Measurements from ENCODE around the gene C8G. TPM values are rescaled to one million over a fixed set of nuclear protein-coding genes. Genes with fewer than 3 reads are reported as not detected.

The C8G gene
- polyA plus RNA-seq, 1 donor = 36.0 TPM

DNA sequence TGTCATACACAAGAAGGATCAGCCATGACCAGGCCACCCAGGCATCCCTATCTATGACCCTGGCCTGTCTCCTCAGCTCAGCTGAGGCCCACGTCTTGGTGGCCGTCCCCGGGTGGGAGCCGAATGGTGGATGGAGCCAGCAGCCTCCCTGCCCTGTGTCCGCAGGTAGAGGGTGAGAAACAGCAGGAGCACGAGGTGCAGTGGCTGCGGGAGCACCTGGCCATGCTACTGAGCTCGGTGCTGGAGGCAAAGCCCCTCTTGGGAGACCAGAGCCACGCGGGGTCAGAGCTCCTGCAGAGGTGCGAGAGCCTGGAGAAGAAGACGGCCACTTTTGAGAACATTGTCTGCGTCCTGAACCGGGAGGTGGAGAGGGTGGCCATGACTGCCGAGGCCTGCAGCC lies 25.0 kb upstream of the C8G start:
- WGBS (ENCODE audit: insufficient coverage, low lambda C conversion rate) = 100% methylated on average over 3 of the region's 15 CpGs
- H3K36me3 ChIP-seq (ENCODE audit: control insufficient read depth, insufficient read depth, low read length) = peaks cover 73% of the 10 kb centered on the region
- H3K9me3 ChIP-seq (ENCODE audit: control insufficient read depth, low read depth, low read length) = no peaks in the 10 kb centered on the region
- H3K4me1 ChIP-seq (ENCODE audit: control insufficient read depth, insufficient read depth, low read length) = no peaks in the 10 kb centered on the region
- DNase-seq = no peak
- no peak overlapping the region for H3K27ac ChIP-seq (ENCODE audit: low read length)
- H3K4me3 ChIP-seq (ENCODE audit: low read length) = no peak overlapping the region
- H3K27me3 ChIP-seq (ENCODE audit: control insufficient read depth, insufficient read depth, low read length) = no peaks in the 10 kb centered on the region

DNA sequence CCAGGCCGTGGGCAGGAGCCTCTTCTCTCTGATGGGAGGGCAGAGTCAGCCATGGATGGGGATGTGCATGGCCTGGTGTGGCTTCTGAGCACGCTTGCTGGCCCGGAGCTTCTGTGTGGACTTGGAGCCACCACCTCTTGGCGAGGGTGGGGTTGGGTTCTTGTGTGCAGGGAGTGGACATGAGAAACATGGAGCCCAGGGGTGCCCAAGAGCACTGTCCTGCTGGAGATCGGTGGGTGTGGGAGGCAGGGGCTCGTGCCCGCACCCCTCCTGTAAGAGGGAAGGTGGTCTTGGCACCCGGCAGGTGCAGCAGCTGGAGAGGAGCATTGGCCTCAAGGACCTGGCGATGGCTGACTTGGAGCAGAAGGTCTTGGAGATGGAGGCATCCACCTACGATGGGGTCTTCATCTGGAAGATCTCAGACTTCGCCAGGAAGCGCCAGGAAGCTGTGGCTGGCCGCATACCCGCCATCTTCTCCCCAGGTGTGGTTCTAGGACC lies 24.3 kb upstream of the C8G start:
- H3K4me3 ChIP-seq (ENCODE audit: low read length) = no peak overlapping the region
- H3K27me3 ChIP-seq (ENCODE audit: control insufficient read depth, insufficient read depth, low read length) = no peaks in the 10 kb centered on the region
- H3K4me1 ChIP-seq (ENCODE audit: control insufficient read depth, insufficient read depth, low read length) = no peaks in the 10 kb centered on the region
- no peaks in the 10 kb centered on the region for H3K9me3 ChIP-seq (ENCODE audit: control insufficient read depth, low read depth, low read length)
- no CpG with 5 or more reads among the region's 14 CpGs for WGBS (ENCODE audit: insufficient coverage, low lambda C conversion rate)
- no peak for DNase-seq
- no peak overlapping the region for H3K27ac ChIP-seq (ENCODE audit: low read length)
- H3K36me3 ChIP-seq (ENCODE audit: control insufficient read depth, insufficient read depth, low read length) = peaks cover 73% of the 10 kb centered on the region

DNA sequence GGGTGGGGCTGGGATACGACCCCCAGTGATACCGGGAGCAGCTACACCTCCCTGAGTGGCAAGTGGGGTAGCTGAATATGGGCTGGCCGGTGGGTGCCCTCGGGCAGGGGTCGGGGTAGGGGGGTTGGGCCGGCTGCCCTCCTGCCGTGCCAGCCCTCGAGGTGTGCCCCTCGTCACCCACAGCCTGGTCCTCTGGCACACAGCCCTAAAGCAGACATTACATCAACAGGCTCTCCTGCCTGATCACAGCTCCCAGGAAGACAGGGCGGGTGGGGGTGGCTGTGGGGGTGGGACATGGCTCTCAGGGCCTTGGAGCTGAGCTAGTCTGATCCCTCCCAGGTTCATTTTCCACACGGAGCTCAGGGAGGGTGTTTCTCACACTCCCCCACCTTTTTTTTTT lies 23.7 kb upstream of the C8G start:
- H3K9me3 ChIP-seq (ENCODE audit: control insufficient read depth, low read depth, low read length) = no peaks in the 10 kb centered on the region
- peaks cover 73% of the 10 kb centered on the region for H3K36me3 ChIP-seq (ENCODE audit: control insufficient read depth, insufficient read depth, low read length)
- DNase-seq = no peak
- H3K4me3 ChIP-seq (ENCODE audit: low read length) = no peak overlapping the region
- H3K27me3 ChIP-seq (ENCODE audit: control insufficient read depth, insufficient read depth, low read length) = no peaks in the 10 kb centered on the region
- H3K27ac ChIP-seq (ENCODE audit: low read length) = no peak overlapping the region
- WGBS (ENCODE audit: insufficient coverage, low lambda C conversion rate) = no CpG with 5 or more reads among the region's 11 CpGs
- H3K4me1 ChIP-seq (ENCODE audit: control insufficient read depth, insufficient read depth, low read length) = no peaks in the 10 kb centered on the region

DNA sequence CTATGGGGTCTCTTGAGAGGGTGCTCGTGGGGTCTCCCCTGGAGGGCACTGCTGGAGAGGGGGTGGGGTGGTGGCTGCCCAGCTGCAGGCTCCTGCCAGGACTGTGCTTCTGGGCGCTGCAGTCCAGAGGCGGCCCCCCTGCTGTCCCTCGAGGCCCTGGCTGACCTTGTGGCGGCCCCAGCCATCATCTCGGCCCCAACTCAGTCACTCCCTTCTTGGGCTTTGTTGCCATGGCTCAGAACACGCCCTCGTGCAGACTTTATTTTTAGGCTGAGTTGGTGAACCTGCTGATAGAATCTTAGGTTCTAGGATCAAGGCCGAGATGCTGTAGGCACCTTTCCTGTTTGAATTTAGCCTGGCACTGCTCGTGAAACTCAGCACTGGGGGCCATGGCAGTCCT lies 23.3 kb upstream of the C8G start:
- H3K36me3 ChIP-seq (ENCODE audit: control insufficient read depth, insufficient read depth, low read length) = peaks cover 73% of the 10 kb centered on the region
- H3K4me1 ChIP-seq (ENCODE audit: control insufficient read depth, insufficient read depth, low read length) = no peaks in the 10 kb centered on the region
- H3K27me3 ChIP-seq (ENCODE audit: control insufficient read depth, insufficient read depth, low read length) = no peaks in the 10 kb centered on the region
- no peak overlapping the region for H3K27ac ChIP-seq (ENCODE audit: low read length)
- H3K4me3 ChIP-seq (ENCODE audit: low read length) = no peak overlapping the region
- DNase-seq = no peak
- WGBS (ENCODE audit: insufficient coverage, low lambda C conversion rate) = no CpG with 5 or more reads among the region's 10 CpGs
- H3K9me3 ChIP-seq (ENCODE audit: control insufficient read depth, low read depth, low read length) = no peaks in the 10 kb centered on the region

DNA sequence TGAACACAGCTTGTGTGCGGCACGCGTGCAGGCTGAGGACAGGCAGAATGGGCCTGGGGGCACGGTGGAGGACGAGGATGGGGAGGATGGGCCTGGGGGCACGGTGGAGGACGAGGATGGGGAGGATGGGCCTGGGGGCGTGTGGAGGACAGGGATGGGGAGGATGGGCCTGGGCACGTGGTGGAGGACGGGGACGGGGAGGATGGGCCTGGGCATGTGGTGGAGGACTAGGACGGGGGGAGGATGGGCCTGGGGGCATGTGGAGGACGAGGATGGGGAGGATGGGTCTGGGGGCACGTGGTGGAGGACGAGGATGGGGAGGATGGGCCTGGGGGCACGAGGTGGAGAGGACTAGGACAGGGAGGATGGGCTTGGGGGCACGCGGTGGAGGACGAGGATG lies 22.5 kb upstream of the C8G start:
- DNase-seq = no peak
- H3K9me3 ChIP-seq (ENCODE audit: control insufficient read depth, low read depth, low read length) = no peaks in the 10 kb centered on the region
- peaks cover 73% of the 10 kb centered on the region for H3K36me3 ChIP-seq (ENCODE audit: control insufficient read depth, insufficient read depth, low read length)
- no peaks in the 10 kb centered on the region for H3K4me1 ChIP-seq (ENCODE audit: control insufficient read depth, insufficient read depth, low read length)
- WGBS (ENCODE audit: insufficient coverage, low lambda C conversion rate) = no CpG with 5 or more reads among the region's 19 CpGs
- H3K4me3 ChIP-seq (ENCODE audit: low read length) = no peak overlapping the region
- H3K27me3 ChIP-seq (ENCODE audit: control insufficient read depth, insufficient read depth, low read length) = no peaks in the 10 kb centered on the region
- no peak overlapping the region for H3K27ac ChIP-seq (ENCODE audit: low read length)

DNA sequence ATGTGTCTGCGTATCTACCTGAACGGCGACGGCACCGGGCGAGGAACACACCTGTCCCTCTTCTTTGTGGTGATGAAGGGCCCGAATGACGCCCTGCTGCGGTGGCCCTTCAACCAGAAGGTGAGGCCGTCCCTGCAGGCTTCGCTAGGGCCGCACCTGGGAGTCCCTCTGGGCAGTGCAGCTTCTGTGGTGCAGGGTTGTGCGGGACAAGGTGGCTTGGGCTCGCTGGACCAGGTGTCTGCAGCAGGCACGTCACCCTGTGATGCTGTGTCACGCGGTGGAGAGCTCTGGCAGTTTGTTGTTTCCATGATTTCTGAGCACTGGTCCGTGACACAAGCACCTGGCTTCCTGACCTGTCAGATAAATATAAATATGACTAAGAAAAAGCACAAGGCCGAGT lies 21.2 kb upstream of the C8G start:
- Histone ChIP-seq H3K27me3 (ENCODE audit: control insufficient read depth, insufficient read depth, low read length) (no peaks in the 10 kb centered on the region), H3K36me3 (ENCODE audit: control insufficient read depth, insufficient read depth, low read length) (peaks cover 70% of the 10 kb centered on the region)
- no CpG with 5 or more reads among the region's 19 CpGs for WGBS (ENCODE audit: insufficient coverage, low lambda C conversion rate)

DNA sequence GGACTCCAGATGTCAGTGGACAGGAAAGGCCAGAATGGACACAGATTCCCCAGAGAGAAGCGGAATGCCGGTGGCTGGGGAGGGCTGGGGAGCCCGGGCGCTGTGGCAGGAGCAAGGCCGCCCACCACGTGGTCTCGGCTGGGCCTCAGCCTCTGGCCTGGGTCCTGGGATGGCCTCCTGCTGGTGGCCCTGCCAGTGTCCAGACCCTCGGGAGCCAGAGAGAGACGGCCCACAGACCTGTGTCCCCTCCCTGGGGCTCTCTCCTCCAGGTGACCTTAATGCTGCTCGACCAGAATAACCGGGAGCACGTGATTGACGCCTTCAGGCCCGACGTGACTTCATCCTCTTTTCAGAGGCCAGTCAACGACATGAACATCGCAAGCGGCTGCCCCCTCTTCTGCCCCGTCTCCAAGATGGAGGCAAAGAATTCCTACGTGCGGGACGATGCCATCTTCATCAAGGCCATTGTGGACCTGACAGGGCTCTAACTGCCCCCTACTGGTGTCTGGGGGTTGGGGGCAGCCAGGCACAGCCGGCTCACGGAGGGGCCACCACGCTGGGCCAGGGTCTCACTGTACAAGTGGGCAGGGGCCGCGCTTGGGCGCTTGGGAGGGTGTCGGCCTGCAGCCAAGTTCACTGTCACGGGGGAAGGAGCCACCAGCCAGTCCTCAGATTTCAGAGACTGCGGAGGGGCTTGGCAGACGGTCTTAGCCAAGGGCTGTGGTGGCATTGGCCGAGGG lies 19.5 kb upstream of the C8G start:
- Histone ChIP-seq H3K4me1 (ENCODE audit: control insufficient read depth, insufficient read depth, low read length) (no peaks in the 10 kb centered on the region), H3K4me3 (ENCODE audit: low read length) (no peak overlapping the region), H3K36me3 (ENCODE audit: control insufficient read depth, insufficient read depth, low read length) (peaks cover 61% of the 10 kb centered on the region), H3K27me3 (ENCODE audit: control insufficient read depth, insufficient read depth, low read length) (no peaks in the 10 kb centered on the region), H3K9me3 (ENCODE audit: control insufficient read depth, low read depth, low read length) (no peaks in the 10 kb centered on the region), H3K27ac (ENCODE audit: low read length) (no peak overlapping the region)
- no CpG with 5 or more reads among the region's 33 CpGs for WGBS (ENCODE audit: insufficient coverage, low lambda C conversion rate)
- no peak for DNase-seq

More for the DNA sequence above, 21.2 kb upstream of the C8G start:
- H3K27ac ChIP-seq (ENCODE audit: low read length) = no peak overlapping the region
- DNase-seq = no peak
- H3K9me3 ChIP-seq (ENCODE audit: control insufficient read depth, low read depth, low read length) = no peaks in the 10 kb centered on the region
- H3K4me3 ChIP-seq (ENCODE audit: low read length) = no peak overlapping the region
- H3K4me1 ChIP-seq (ENCODE audit: control insufficient read depth, insufficient read depth, low read length) = no peaks in the 10 kb centered on the region

DNA sequence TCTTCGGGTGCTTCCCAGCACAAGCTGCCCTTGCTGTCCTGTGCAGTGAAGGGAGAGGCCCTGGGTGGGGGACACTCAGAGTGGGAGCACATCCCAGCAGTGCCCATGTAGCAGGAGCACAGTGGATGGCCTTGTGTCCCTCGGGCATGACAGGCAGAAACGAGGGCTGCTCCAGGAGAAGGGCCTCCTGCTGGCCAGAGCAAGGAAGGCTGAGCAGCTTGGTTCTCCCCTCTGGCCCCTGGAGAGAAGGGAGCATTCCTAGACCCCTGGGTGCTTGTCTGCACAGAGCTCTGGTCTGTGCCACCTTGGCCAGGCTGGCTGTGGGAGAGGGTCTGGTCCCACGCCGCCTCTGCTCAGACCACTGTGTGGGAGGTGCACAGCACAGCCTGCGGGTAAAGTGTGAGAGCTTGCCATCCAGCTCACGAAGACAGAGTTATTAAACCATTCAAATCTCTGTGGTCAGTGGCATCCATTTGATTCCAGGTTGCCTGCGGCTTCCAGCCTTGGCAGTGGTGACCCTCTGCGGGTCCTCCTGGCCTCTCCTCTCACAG lies 18.8 kb upstream of the C8G start:
- Histone ChIP-seq H3K27me3 (ENCODE audit: control insufficient read depth, insufficient read depth, low read length) (no peaks in the 10 kb centered on the region), H3K27ac (ENCODE audit: low read length) (no peak overlapping the region), H3K36me3 (ENCODE audit: control insufficient read depth, insufficient read depth, low read length) (peaks cover 54% of the 10 kb centered on the region), H3K4me3 (ENCODE audit: low read length) (no peak overlapping the region), H3K4me1 (ENCODE audit: control insufficient read depth, insufficient read depth, low read length) (no peaks in the 10 kb centered on the region), H3K9me3 (ENCODE audit: control insufficient read depth, low read depth, low read length) (no peaks in the 10 kb centered on the region)
- no peak for DNase-seq
- WGBS (ENCODE audit: insufficient coverage, low lambda C conversion rate) = no CpG with 5 or more reads among the region's 9 CpGs

DNA sequence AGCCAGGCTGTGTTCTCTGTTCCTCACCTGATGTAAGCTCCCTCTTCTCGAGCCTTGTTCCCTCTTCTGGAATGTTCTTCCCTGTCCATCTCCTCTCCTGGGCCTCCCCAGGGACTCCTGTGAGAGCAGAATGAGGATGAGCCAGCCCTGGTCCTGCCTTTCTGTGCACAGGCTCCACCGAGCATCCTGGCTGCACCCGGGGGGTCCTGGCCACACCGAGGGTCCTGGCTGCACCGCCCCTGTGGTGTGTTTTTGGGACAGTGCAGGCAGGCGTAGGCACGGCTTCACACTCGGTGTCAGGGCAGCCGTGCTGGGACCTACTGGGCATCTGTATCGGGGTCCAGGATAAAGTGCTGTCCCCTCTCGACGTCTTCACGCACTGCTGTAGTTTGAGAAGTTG lies 18.3 kb upstream of the C8G start:
- Histone ChIP-seq H3K36me3 (ENCODE audit: control insufficient read depth, insufficient read depth, low read length) (peaks cover 51% of the 10 kb centered on the region), H3K27ac (ENCODE audit: low read length) (no peak overlapping the region), H3K4me3 (ENCODE audit: low read length) (no peak overlapping the region), H3K27me3 (ENCODE audit: control insufficient read depth, insufficient read depth, low read length) (no peaks in the 10 kb centered on the region), H3K9me3 (ENCODE audit: control insufficient read depth, low read depth, low read length) (peaks cover 3% of the 10 kb centered on the region), H3K4me1 (ENCODE audit: control insufficient read depth, insufficient read depth, low read length) (no peaks in the 10 kb centered on the region)
- no CpG with 5 or more reads among the region's 13 CpGs for WGBS (ENCODE audit: insufficient coverage, low lambda C conversion rate)
- no peak for DNase-seq

DNA sequence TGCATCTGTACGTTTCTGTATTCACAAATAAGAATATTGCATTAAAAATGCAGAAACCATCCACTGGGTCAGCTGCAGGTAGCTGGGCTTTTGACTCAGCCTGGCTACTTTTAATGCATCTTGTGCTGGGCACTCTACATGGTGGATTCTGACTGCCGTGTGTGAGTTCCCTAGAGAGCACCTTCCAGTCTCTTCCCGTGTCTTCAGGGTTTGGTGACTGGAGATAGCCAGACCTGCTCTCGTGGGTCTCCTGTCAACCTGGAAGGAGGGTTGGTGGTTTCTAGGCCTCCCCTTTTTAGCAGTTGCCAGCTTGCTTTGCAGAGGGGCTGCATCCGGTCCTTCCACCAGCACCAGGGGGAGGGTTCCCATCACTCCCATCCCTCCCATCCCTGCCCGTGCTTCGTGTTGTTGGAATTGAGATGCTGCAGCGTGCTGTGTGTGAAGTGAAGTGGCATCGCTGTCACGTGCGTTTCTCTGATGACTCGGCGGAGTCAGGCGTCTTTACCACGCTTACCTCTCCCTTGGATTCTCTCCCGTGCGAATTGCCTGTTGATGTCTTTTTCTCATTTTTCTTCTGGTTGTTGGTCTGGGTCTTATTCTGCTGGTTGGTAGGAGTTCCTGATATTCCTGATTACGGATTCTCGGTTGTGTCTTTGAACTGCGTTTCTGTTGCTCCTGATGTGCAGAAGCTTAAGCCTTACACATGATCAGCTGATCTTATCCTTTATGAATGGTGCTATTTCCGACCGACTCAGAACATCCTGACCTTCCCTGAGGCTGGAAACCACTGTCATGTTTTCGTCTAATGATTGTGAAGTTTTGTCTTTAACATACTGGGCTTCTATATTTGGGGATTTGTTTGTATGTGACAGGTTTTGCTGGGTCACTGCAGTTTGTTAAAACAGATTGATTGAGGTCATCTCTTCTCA lies 17.4 kb upstream of the C8G start:
- H3K36me3 ChIP-seq (ENCODE audit: control insufficient read depth, insufficient read depth, low read length) = peaks cover 43% of the 10 kb centered on the region
- H3K4me3 ChIP-seq (ENCODE audit: low read length) = no peak overlapping the region
- H3K9me3 ChIP-seq (ENCODE audit: control insufficient read depth, low read depth, low read length) = peaks cover 3% of the 10 kb centered on the region
- H3K27ac ChIP-seq (ENCODE audit: low read length) = no peak overlapping the region
- H3K27me3 ChIP-seq (ENCODE audit: control insufficient read depth, insufficient read depth, low read length) = no peaks in the 10 kb centered on the region
- no peaks in the 10 kb centered on the region for H3K4me1 ChIP-seq (ENCODE audit: control insufficient read depth, insufficient read depth, low read length)
- no peak for DNase-seq
- 100% methylated on average over 1 of the region's 23 CpGs for WGBS (ENCODE audit: insufficient coverage, low lambda C conversion rate)
